ENCODE results near the gene CLIP2.
"Not testable (repeated sequence)": the region's sequence is repeated elsewhere in the genome, so short reads cannot be mapped to it uniquely, and the experiment has no call there.

The CLIP2 gene

GRCh38 chr7:74430961-74431466 lies 141.8 kb downstream of the CLIP2 start:
- H3K4me3 ChIP-seq (ENCODE audit: low read length): no peak overlapping the region
- no peaks in the 10 kb centered on the region for H3K36me3 ChIP-seq (ENCODE audit: control insufficient read depth, insufficient read depth, low read length)
- H3K4me1 ChIP-seq (ENCODE audit: control insufficient read depth, insufficient read depth, low read length): no peaks in the 10 kb centered on the region
- no peak overlapping the region for H3K27ac ChIP-seq (ENCODE audit: low read depth, low read length)
- no peak overlapping the region for H3K9ac ChIP-seq (ENCODE audit: low read length)
- H3K27me3 ChIP-seq (ENCODE audit: control insufficient read depth, insufficient read depth, low read length): no peaks in the 10 kb centered on the region

GRCh38 chr7:74437291-74437571 lies 148.0 kb downstream of the CLIP2 start:
- not testable (repeated sequence) for H3K27me3 ChIP-seq (ENCODE audit: control insufficient read depth, insufficient read depth, low read length); H3K27ac ChIP-seq (ENCODE audit: low read depth, low read length); H3K9ac ChIP-seq (ENCODE audit: low read length); H3K4me1 ChIP-seq (ENCODE audit: control insufficient read depth, insufficient read depth, low read length); H3K4me3 ChIP-seq (ENCODE audit: low read length); H3K36me3 ChIP-seq (ENCODE audit: control insufficient read depth, insufficient read depth, low read length)

GRCh38 chr7:74438327-74438726 lies 149.1 kb downstream of the CLIP2 start:
- Histone ChIP-seq H3K36me3 (ENCODE audit: control insufficient read depth, insufficient read depth, low read length) (no peaks in the 10 kb centered on the region), H3K27ac (ENCODE audit: low read depth, low read length) (no peak overlapping the region), H3K27me3 (ENCODE audit: control insufficient read depth, insufficient read depth, low read length) (no peaks in the 10 kb centered on the region), H3K4me3 (ENCODE audit: low read length) (no peak overlapping the region), H3K9ac (ENCODE audit: low read length) (no peak overlapping the region), H3K4me1 (ENCODE audit: control insufficient read depth, insufficient read depth, low read length) (no peaks in the 10 kb centered on the region)

- Histone ChIP-seq H3K9ac (ENCODE audit: low read length) (no peak overlapping the region), H3K27me3 (ENCODE audit: control insufficient read depth, insufficient read depth, low read length) (no peaks in the 10 kb centered on the region), H3K4me3 (ENCODE audit: low read length) (no peak overlapping the region), H3K36me3 (ENCODE audit: control insufficient read depth, insufficient read depth, low read length) (no peaks in the 10 kb centered on the region), H3K4me1 (ENCODE audit: control insufficient read depth, insufficient read depth, low read length) (no peaks in the 10 kb centered on the region), H3K27ac (ENCODE audit: low read depth, low read length) (no peak overlapping the region)
Observed at GRCh38 chr7:74439541-74439940, 150.3 kb downstream of the CLIP2 start.

- not testable (repeated sequence) for H3K4me1 ChIP-seq (ENCODE audit: control insufficient read depth, insufficient read depth, low read length); H3K27me3 ChIP-seq (ENCODE audit: control insufficient read depth, insufficient read depth, low read length); H3K36me3 ChIP-seq (ENCODE audit: control insufficient read depth, insufficient read depth, low read length); H3K4me3 ChIP-seq (ENCODE audit: low read length); H3K27ac ChIP-seq (ENCODE audit: low read depth, low read length); H3K9ac ChIP-seq (ENCODE audit: low read length)
Observed at GRCh38 chr7:74440143-74440542, 150.9 kb downstream of the CLIP2 start.

- H3K36me3 ChIP-seq (ENCODE audit: control insufficient read depth, insufficient read depth, low read length): no peaks in the 10 kb centered on the region
- no peak overlapping the region for H3K27ac ChIP-seq (ENCODE audit: low read depth, low read length)
- H3K4me3 ChIP-seq (ENCODE audit: low read length): no peak overlapping the region
- H3K9ac ChIP-seq (ENCODE audit: low read length): no peak overlapping the region
- no peaks in the 10 kb centered on the region for H3K27me3 ChIP-seq (ENCODE audit: control insufficient read depth, insufficient read depth, low read length)
- no peaks in the 10 kb centered on the region for H3K4me1 ChIP-seq (ENCODE audit: control insufficient read depth, insufficient read depth, low read length)
Observed at GRCh38 chr7:74441801-74442200, 152.6 kb downstream of the CLIP2 start.

GRCh38 chr7:74443543-74444247 lies 154.5 kb downstream of the CLIP2 start:
- no peak overlapping the region for H3K4me3 ChIP-seq (ENCODE audit: low read length)
- no peaks in the 10 kb centered on the region for H3K4me1 ChIP-seq (ENCODE audit: control insufficient read depth, insufficient read depth, low read length)
- H3K9ac ChIP-seq (ENCODE audit: low read length): no peak overlapping the region
- no peak overlapping the region for H3K27ac ChIP-seq (ENCODE audit: low read depth, low read length)
- H3K36me3 ChIP-seq (ENCODE audit: control insufficient read depth, insufficient read depth, low read length): no peaks in the 10 kb centered on the region
- H3K27me3 ChIP-seq (ENCODE audit: control insufficient read depth, insufficient read depth, low read length): no peaks in the 10 kb centered on the region

GRCh38 chr7:74449144-74449543 lies 159.9 kb downstream of the CLIP2 start:
- H3K27me3 ChIP-seq (ENCODE audit: control insufficient read depth, insufficient read depth, low read length): no peaks in the 10 kb centered on the region
- H3K4me1 ChIP-seq (ENCODE audit: control insufficient read depth, insufficient read depth, low read length): peaks cover 3% of the 10 kb centered on the region
- no peak overlapping the region for H3K4me3 ChIP-seq (ENCODE audit: low read length)
- H3K36me3 ChIP-seq (ENCODE audit: control insufficient read depth, insufficient read depth, low read length): no peaks in the 10 kb centered on the region
- H3K27ac ChIP-seq (ENCODE audit: low read depth, low read length): no peak overlapping the region
- H3K9ac ChIP-seq (ENCODE audit: low read length): no peak overlapping the region

GRCh38 chr7:74449809-74450397 lies 160.7 kb downstream of the CLIP2 start:
- H3K4me3 ChIP-seq (ENCODE audit: low read length): no peak overlapping the region
- no peaks in the 10 kb centered on the region for H3K27me3 ChIP-seq (ENCODE audit: control insufficient read depth, insufficient read depth, low read length)
- H3K9ac ChIP-seq (ENCODE audit: low read length): no peak overlapping the region
- H3K4me1 ChIP-seq (ENCODE audit: control insufficient read depth, insufficient read depth, low read length): peaks cover 6% of the 10 kb centered on the region
- H3K36me3 ChIP-seq (ENCODE audit: control insufficient read depth, insufficient read depth, low read length): no peaks in the 10 kb centered on the region
- H3K27ac ChIP-seq (ENCODE audit: low read depth, low read length): no peak overlapping the region

GRCh38 chr7:74452748-74453321 lies 163.6 kb downstream of the CLIP2 start:
- Histone ChIP-seq H3K27ac (ENCODE audit: low read depth, low read length) (peak overlapping the region; percentile 81), H3K27me3 (ENCODE audit: control insufficient read depth, insufficient read depth, low read length) (no peaks in the 10 kb centered on the region), H3K9ac (ENCODE audit: low read length) (peak overlapping the region; percentile 62), H3K4me1 (ENCODE audit: control insufficient read depth, insufficient read depth, low read length) (peaks cover 8% of the 10 kb centered on the region), H3K4me3 (ENCODE audit: low read length) (peak overlapping the region; percentile 58), H3K36me3 (ENCODE audit: control insufficient read depth, insufficient read depth, low read length) (no peaks in the 10 kb centered on the region)

GRCh38 chr7:74453322-74454011 lies 164.3 kb downstream of the CLIP2 start, which contains the start of gene GTF2IRD1:
Gene GTF2IRD1, plus strand, starts transcription at chr7:74453906. Its CDS starts 54,175 bp downstream, at chr7:74508081.
- H3K4me3 ChIP-seq (ENCODE audit: low read length): peak within 1 kb of the TSS; percentile 58
- H3K27ac ChIP-seq (ENCODE audit: low read depth, low read length): peak within 1 kb of the TSS; percentile 91
- H3K27me3 ChIP-seq (ENCODE audit: control insufficient read depth, insufficient read depth, low read length): no peaks in the 10 kb centered on the region
- H3K4me1 ChIP-seq (ENCODE audit: control insufficient read depth, insufficient read depth, low read length): peaks cover 8% of the 10 kb centered on the region
- H3K9ac ChIP-seq (ENCODE audit: low read length): peak within 1 kb of the TSS; percentile 62
- H3K36me3 ChIP-seq (ENCODE audit: control insufficient read depth, insufficient read depth, low read length): no peaks in the 10 kb centered on the region

GRCh38 chr7:74454021-74454924 lies 165.1 kb downstream of the CLIP2 start:
- H3K27ac ChIP-seq (ENCODE audit: low read depth, low read length): peak overlapping the region; percentile 91
- H3K27me3 ChIP-seq (ENCODE audit: control insufficient read depth, insufficient read depth, low read length): no peaks in the 10 kb centered on the region
- H3K4me1 ChIP-seq (ENCODE audit: control insufficient read depth, insufficient read depth, low read length): peaks cover 8% of the 10 kb centered on the region
- H3K9ac ChIP-seq (ENCODE audit: low read length): peak overlapping the region; percentile 16
- H3K36me3 ChIP-seq (ENCODE audit: control insufficient read depth, insufficient read depth, low read length): no peaks in the 10 kb centered on the region
- H3K4me3 ChIP-seq (ENCODE audit: low read length): peak overlapping the region; percentile 58

Data from rectal smooth muscle tissue (tissue), 1 donor.